SK-N-SH treated with all-trans-retinoic acid at 6 μM for 48 hours (cell line): ENCODE measurements around the gene LSS.

Experiments
- ATAC-seq: fragments of 200-7000 bp; cut with Tn5 transposase; 3 replicates; pipeline ENCODE4 v1.9.1; 2020; ENCODE audit warnings: mild to moderate bottlenecking, moderate library complexity
- ARNTL ChIP-seq: fragments of 450-650 bp; formaldehyde crosslinking; IDR thresholded peaks from 2 replicates; pipeline ENCODE4 v1.5.0; 2020; ENCODE audit warnings: low read depth, mild to moderate bottlenecking, moderate library complexity, borderline replicate concordance
- BACH2 ChIP-seq: fragments of 250-450 bp; sonication (Bioruptor Pico); IDR thresholded peaks from 2 replicates; pipeline ENCODE4 v1.9.0; 2021; ENCODE audit warnings: mild to moderate bottlenecking, borderline replicate concordance
- CREB5 ChIP-seq: fragments of 250-450 bp; sonication (Bioruptor Pico); IDR thresholded peaks from 2 replicates; pipeline ENCODE4 v1.5.1; 2020; ENCODE audit warnings: low read depth, mild to moderate bottlenecking, moderate library complexity
- CSDC2 ChIP-seq: fragments of 250-450 bp; sonication (Bioruptor Pico); IDR thresholded peaks from 2 replicates; pipeline ENCODE4 v1.5.0; 2020; ENCODE audit warnings: mild to moderate bottlenecking, moderate library complexity
- ESRRG ChIP-seq: fragments of 250-450 bp; sonication (Bioruptor Pico); IDR thresholded peaks from 2 replicates; pipeline ENCODE4 v1.6.1; 2021; ENCODE audit warnings: mild to moderate bottlenecking
- GLIS3 ChIP-seq: fragments of 250-450 bp; sonication (Bioruptor Pico); IDR thresholded peaks from 2 replicates; pipeline ENCODE4 v1.5.0; 2020; ENCODE audit warnings: mild to moderate bottlenecking, moderate library complexity
- ISL1 ChIP-seq: fragments of 250-450 bp; sonication (Bioruptor Pico); IDR thresholded peaks from 2 replicates; pipeline ENCODE4 v2.1.2; 2022; ENCODE audit warnings: mild to moderate bottlenecking, moderate library complexity
- OSR1 ChIP-seq: fragments of 250-450 bp; sonication (Bioruptor Pico); IDR thresholded peaks from 2 replicates; pipeline ENCODE4 v1.8.0; 2022; ENCODE audit warnings: moderate library complexity, mild to moderate bottlenecking, inconsistent platforms
- POU6F1 ChIP-seq: fragments of 250-450 bp; sonication (Bioruptor Pico); IDR thresholded peaks from 2 replicates; pipeline ENCODE4 v1.8.0; 2021; ENCODE audit warnings: low read depth, mild to moderate bottlenecking, moderate library complexity, borderline replicate concordance
- PPARA ChIP-seq: fragments of 250-450 bp; sonication (Bioruptor Pico); IDR thresholded peaks from 2 replicates; pipeline ENCODE4 v1.5.0; 2020; ENCODE audit warnings: mild to moderate bottlenecking, borderline replicate concordance
- SNAI2 ChIP-seq: fragments of 250-450 bp; sonication (Bioruptor Pico); IDR thresholded peaks from 2 replicates; pipeline ENCODE4 v1.5.0; 2020; ENCODE audit warnings: mild to moderate bottlenecking, moderate library complexity
- TCF4 ChIP-seq: fragments of 250-450 bp; sonication (Bioruptor Pico); IDR thresholded peaks from 2 replicates; pipeline ENCODE4 v1.8.0; 2021; ENCODE audit warnings: mild to moderate bottlenecking, moderate library complexity, borderline replicate concordance
- TOX ChIP-seq: fragments of 250-450 bp; sonication (Bioruptor Pico); IDR thresholded peaks from 2 replicates; pipeline ENCODE4 v1.8.0; 2021; ENCODE audit warnings: mild to moderate bottlenecking, moderate library complexity, borderline replicate concordance
- ZFP30 ChIP-seq: fragments of 450-650 bp; formaldehyde crosslinking; IDR thresholded peaks from 2 replicates; pipeline ENCODE4 v1.5.0; 2022; ENCODE audit warnings: mild to moderate bottlenecking, moderate library complexity
- ZNF565 ChIP-seq: fragments of 450-650 bp; formaldehyde crosslinking; conservative IDR thresholded peaks from 2 replicates; pipeline ENCODE4 v1.5.0; 2020; ENCODE audit warnings: low read depth, mild to moderate bottlenecking, moderate library complexity
- ZNF70 ChIP-seq: fragments of 450-650 bp; formaldehyde crosslinking; IDR thresholded peaks from 2 replicates; pipeline ENCODE4 v1.5.0; 2020; ENCODE audit warnings: mild to moderate bottlenecking, moderate library complexity
- ZNF8 ChIP-seq: fragments of 450-650 bp; formaldehyde crosslinking; IDR thresholded peaks from 2 replicates; pipeline ENCODE4 v1.5.0; 2020; ENCODE audit warnings: mild to moderate bottlenecking, moderate library complexity
- TF ChIP-seq, protein P1 (sequence below): fragments of 250-450 bp; sonication (Bioruptor Pico); IDR thresholded peaks from 2 replicates; pipeline ENCODE4 v1.5.0; 2020; ENCODE audit warnings: mild to moderate bottlenecking, moderate library complexity
- TF ChIP-seq, protein P2 (sequence below): fragments of 250-450 bp; sonication (Bioruptor Pico); IDR thresholded peaks from 2 replicates; pipeline ENCODE4 v1.5.1; 2021; ENCODE audit warnings: mild to moderate bottlenecking, moderate library complexity
- TF ChIP-seq, protein P3 (sequence below): fragments of 250-450 bp; sonication (Bioruptor Pico); IDR thresholded peaks from 2 replicates; pipeline ENCODE4 v1.8.0; 2020; ENCODE audit warnings: mild to moderate bottlenecking, moderate library complexity, borderline replicate concordance

Gene LSS

GRCh38 chr21:46211786-46212720 lies 16.5 kb downstream of the LSS start:
- no peak for TF ChIP-seq ZNF70 (CRISPR knock-in tag)
- no peak for TF ChIP-seq ARNTL (CRISPR knock-in tag)
- TF ChIP-seq OSR1: no peak
- TF ChIP-seq TOX: no peak
- TF ChIP-seq TCF4: no peak
- TF ChIP-seq, protein P1, sequence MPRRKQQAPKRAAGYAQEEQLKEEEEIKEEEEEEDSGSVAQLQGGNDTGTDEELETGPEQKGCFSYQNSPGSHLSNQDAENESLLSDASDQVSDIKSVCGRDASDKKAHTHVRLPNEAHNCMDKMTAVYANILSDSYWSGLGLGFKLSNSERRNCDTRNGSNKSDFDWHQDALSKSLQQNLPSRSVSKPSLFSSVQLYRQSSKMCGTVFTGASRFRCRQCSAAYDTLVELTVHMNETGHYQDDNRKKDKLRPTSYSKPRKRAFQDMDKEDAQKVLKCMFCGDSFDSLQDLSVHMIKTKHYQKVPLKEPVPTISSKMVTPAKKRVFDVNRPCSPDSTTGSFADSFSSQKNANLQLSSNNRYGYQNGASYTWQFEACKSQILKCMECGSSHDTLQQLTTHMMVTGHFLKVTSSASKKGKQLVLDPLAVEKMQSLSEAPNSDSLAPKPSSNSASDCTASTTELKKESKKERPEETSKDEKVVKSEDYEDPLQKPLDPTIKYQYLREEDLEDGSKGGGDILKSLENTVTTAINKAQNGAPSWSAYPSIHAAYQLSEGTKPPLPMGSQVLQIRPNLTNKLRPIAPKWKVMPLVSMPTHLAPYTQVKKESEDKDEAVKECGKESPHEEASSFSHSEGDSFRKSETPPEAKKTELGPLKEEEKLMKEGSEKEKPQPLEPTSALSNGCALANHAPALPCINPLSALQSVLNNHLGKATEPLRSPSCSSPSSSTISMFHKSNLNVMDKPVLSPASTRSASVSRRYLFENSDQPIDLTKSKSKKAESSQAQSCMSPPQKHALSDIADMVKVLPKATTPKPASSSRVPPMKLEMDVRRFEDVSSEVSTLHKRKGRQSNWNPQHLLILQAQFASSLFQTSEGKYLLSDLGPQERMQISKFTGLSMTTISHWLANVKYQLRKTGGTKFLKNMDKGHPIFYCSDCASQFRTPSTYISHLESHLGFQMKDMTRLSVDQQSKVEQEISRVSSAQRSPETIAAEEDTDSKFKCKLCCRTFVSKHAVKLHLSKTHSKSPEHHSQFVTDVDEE (CRISPR knock-in tag): no peak
- TF ChIP-seq CREB5 (CRISPR knock-in tag): no peak
- TF ChIP-seq ZNF565 (CRISPR knock-in tag): no peak
- no peak for TF ChIP-seq SNAI2 (CRISPR knock-in tag)
- no peak for TF ChIP-seq PPARA (CRISPR knock-in tag)
- no peak for TF ChIP-seq GLIS3 (CRISPR knock-in tag)
- TF ChIP-seq, protein P2, sequence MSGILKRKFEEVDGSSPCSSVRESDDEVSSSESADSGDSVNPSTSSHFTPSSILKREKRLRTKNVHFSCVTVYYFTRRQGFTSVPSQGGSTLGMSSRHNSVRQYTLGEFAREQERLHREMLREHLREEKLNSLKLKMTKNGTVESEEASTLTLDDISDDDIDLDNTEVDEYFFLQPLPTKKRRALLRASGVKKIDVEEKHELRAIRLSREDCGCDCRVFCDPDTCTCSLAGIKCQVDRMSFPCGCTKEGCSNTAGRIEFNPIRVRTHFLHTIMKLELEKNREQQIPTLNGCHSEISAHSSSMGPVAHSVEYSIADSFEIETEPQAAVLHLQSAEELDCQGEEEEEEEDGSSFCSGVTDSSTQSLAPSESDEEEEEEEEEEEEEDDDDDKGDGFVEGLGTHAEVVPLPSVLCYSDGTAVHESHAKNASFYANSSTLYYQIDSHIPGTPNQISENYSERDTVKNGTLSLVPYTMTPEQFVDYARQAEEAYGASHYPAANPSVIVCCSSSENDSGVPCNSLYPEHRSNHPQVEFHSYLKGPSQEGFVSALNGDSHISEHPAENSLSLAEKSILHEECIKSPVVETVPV (CRISPR knock-in tag): no peak
- TF ChIP-seq, all 23 proteins: peak for 0
- ATAC-seq: no peak

DNA sequence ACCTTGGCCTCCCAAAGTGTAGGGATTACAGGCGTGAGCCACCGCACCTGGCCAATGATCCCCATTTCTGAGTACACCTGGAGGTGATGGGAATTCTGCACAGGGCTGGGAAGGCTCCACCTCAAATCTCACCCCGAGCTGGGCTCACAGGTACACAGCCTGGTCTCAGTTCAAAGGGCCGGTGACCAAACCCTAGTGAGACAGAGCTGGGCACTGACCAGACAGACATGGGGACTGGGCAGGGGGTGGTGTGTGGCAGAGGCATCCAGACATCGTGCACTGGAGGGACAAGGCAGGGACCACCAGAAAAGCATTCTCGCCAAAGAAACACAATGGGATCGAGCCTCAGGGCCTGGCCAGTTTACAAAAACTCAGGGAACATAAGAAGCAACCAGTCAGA lies 17.2 kb downstream of the LSS start:
- no peak for ATAC-seq
- TF ChIP-seq ZFP30 (CRISPR knock-in tag) (no peak), GLIS3 (CRISPR knock-in tag) (no peak), ZNF565 (CRISPR knock-in tag) (no peak), ZNF70 (CRISPR knock-in tag) (no peak), ISL1 (CRISPR knock-in tag) (no peak), CREB5 (CRISPR knock-in tag) (no peak), SNAI2 (CRISPR knock-in tag) (no peak), CSDC2 (CRISPR knock-in tag) (no peak), PPARA (CRISPR knock-in tag) (no peak), POU6F1 (no peak), ESRRG (CRISPR knock-in tag) (no peak), ZNF8 (CRISPR knock-in tag) (no peak), TCF4 (no peak), BACH2 (CRISPR knock-in tag) (no peak)
- TF ChIP-seq, protein P3, sequence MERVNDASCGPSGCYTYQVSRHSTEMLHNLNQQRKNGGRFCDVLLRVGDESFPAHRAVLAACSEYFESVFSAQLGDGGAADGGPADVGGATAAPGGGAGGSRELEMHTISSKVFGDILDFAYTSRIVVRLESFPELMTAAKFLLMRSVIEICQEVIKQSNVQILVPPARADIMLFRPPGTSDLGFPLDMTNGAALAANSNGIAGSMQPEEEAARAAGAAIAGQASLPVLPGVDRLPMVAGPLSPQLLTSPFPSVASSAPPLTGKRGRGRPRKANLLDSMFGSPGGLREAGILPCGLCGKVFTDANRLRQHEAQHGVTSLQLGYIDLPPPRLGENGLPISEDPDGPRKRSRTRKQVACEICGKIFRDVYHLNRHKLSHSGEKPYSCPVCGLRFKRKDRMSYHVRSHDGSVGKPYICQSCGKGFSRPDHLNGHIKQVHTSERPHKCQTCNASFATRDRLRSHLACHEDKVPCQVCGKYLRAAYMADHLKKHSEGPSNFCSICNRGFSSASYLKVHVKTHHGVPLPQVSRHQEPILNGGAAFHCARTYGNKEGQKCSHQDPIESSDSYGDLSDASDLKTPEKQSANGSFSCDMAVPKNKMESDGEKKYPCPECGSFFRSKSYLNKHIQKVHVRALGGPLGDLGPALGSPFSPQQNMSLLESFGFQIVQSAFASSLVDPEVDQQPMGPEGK: no peak
- TF ChIP-seq, protein P1 (CRISPR knock-in tag): no peak
- TF ChIP-seq, protein P2 (CRISPR knock-in tag): no peak
